Stomach (tissue), 4 donors: ENCODE measurements around the gene DNAL4.

Experiments
- EP300 ChIP-seq: sonication (generic); formaldehyde crosslinking; IDR thresholded peaks from one replicate; pipeline ENCODE4 v1.6.1; 2017; ENCODE audit warnings: antibody characterized with exemption
- POLR2A ChIP-seq, 4 donors: fragments of 450-650 bp; IDR thresholded peaks; one replicate each; pipeline ENCODE4 v1.6.1; 2016; ENCODE audit warnings: antibody characterized with exemption in 4 of 4, control low read depth in 2 of 4, mild to moderate bottlenecking in 1 of 4, moderate library complexity in 1 of 4

- TF ChIP-seq POLR2A (IDR thresholded peaks at IDR 0.05), result no peak
- no peak for TF ChIP-seq EP300
These were observed 34.9 kb downstream of the DNAL4 start for GRCh38 chr22:38759005-38759404.
